G401 (cell line): ENCODE data around the gene RALGPS1. TPM values are rescaled to one million over a fixed set of nuclear protein-coding genes. Genes with fewer than 3 reads are reported as not detected.

Experiments used
- DNase-seq: peaks from one replicate; pipeline ENCODE4 v3.0.0-alpha.2; 2015; ENCODE audit warnings: low spot score
- in situ Hi-C: cut with HindIII; loops from 2 replicates; pipeline ENCODE4 v1.10.0; 2016; ENCODE audit warnings: low sequenced_read_pairs, mixed read lengths
- total RNA-seq: library from RNA; depleted of rRNA; stranded (reverse); fragments of >200 nt; shearing (Covaris generic); gene quantifications from 2 replicates; pipeline ENCODE4 v1.2.3, GENCODE V29; 2014

RALGPS1 gene
- total RNA-seq, 1 experiment from 2014 or later, result 3.7 TPM

- in situ Hi-C loops, result no loop called here
- peak; percentile 50 for DNase-seq
Measured at GRCh38 chr9:127035948-127036347, 121.4 kb downstream of the RALGPS1 start.

DNA sequence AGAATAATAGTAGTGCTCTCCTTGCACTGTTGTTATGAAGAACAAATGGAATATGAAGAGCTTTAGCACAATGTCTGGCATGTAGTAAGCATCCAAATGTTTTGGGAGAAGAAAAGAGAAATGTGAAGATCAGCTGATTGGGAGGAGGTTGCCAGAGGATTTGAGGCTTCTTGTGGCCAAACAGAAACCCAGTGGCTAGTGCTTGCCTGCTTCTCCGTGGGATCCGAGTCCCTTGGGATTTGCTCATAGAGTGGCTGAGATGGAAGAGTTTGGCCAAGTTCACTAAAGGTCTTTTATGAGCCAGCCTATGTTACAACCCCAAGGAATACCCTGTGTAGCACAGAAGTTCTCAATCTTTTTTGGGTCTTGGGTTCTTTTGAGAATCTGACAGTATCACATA lies 121.9 kb downstream of the RALGPS1 start:
- DNase-seq, result no peak
- in situ Hi-C loops, result no loop called here

DNA sequence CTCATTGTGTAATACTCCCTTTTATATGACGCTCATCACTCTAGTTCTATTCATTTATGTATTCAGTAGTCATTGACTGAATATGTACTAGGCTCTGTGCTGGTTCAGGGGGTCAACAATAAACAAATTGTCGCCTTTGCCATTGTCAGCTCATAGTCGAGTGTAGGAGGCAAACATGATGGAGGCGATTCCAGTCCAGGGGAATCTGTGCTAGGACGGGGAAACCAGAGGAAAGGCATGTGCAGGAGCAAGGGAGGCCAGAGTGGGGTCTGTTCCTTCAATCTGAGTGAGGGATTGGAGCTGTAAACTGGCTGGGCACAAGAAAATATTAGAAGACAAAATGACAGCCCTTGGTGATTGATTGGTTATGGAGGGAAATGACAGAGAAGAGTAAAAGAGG lies 123.9 kb downstream of the RALGPS1 start:
- no peak for DNase-seq
- in situ Hi-C loops, result no loop called here

- no peak for DNase-seq
- in situ Hi-C loops, result no loop called here
Measured at GRCh38 chr9:127039492-127039891, 124.9 kb downstream of the RALGPS1 start.

GRCh38 chr9:127045148-127045547 lies 130.6 kb downstream of the RALGPS1 start:
- no peak for DNase-seq
- in situ Hi-C loops, result no loop called here

DNA sequence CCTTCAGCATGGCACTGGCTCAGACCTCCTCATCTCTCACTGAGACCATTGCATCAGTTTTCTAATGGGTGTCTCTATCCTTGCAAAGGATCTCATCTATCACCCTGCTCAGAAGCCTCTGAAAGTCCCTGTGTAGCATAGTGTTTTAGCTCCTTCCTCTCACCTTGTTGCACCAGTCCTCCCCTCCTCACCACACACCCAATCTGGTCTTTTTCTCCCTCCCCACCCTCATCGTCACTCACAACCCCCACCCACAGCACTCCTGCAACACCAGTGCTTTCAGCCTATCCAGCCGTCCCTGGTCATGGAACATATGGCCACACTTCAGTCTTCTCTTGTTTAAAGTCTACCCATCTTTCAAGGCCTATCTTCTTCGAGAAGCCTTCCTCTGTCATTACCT lies 133.4 kb downstream of the RALGPS1 start:
- no peak for DNase-seq
- in situ Hi-C loops, result no loop called here

DNA sequence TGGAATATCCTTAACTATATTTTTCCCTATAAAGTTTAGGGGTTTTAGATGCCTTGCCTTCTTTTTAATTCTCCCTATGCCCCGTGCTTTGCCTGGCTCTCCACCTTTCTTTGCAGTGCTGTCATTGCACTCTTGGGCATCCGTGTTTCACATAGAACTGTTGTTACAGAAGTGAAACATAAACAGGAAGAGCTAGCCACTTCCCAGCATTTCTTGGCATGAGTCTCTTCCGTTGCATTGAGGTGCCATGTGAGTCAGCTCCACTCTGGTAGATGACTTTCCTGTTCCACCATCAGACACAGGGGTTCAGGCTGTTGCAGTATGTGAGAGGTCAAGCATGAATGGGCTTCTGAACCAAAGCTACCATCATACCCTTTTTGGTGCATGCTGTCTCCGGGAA lies 134.5 kb downstream of the RALGPS1 start:
- in situ Hi-C loops, result no loop called here
- DNase-seq, result peak; percentile 28

GRCh38 chr9:127049581-127049980 lies 135.0 kb downstream of the RALGPS1 start:
- in situ Hi-C loops, result no loop called here
- DNase-seq, result no peak

- in situ Hi-C loops, result no loop called here
- DNase-seq, result no peak
Measured at GRCh38 chr9:127050152-127050551, 135.6 kb downstream of the RALGPS1 start.

- in situ Hi-C loops, result no loop called here
- peak; percentile 80 for DNase-seq
Measured at GRCh38 chr9:127050591-127051001, 136.0 kb downstream of the RALGPS1 start.

GRCh38 chr9:127051881-127052595 lies 137.5 kb downstream of the RALGPS1 start:
- DNase-seq, result no peak
- in situ Hi-C loops, result no loop called here

DNA sequence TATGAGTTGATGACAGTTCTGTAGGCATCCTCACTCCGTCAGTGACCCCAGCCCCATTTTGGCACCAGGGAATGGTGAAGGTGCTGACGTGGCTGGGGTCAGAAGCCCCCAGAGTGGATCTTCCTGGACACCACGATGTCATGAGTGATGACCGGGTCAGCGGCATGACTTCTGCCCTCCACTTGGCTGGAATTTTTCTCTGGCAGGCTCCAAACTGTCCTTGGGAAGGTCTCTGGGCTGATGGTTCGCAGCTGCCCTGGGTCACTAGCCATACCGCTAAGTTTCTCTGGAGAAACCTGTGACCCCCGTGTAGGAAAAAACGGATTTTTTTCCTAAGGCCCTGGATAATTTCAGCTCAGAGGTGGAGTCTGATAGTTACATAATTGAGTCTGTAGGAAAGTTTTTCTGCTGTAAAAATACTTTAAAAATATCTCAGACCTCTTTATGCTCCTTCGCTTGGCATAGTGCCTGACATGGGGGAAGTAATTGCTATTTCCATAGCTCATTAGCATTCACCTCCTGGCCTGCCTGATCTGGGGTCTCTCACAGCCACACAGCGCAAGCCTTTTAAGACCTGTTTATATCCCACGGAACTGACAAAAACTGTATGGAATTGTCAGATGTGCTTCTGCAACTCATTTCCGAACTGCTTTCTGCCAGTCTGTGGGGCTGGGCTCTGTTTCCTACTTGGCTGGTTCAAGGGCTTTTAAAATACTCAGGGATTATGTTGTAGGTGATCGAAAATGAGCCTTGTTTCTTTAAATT lies 138.7 kb downstream of the RALGPS1 start:
- in situ Hi-C loops, result no loop called here

GRCh38 chr9:127053960-127054359 lies 139.4 kb downstream of the RALGPS1 start:
- in situ Hi-C loops, result no loop called here
- no peak for DNase-seq

More for the DNA sequence above, 138.7 kb downstream of the RALGPS1 start:
- DNase-seq, result no peak

DNA sequence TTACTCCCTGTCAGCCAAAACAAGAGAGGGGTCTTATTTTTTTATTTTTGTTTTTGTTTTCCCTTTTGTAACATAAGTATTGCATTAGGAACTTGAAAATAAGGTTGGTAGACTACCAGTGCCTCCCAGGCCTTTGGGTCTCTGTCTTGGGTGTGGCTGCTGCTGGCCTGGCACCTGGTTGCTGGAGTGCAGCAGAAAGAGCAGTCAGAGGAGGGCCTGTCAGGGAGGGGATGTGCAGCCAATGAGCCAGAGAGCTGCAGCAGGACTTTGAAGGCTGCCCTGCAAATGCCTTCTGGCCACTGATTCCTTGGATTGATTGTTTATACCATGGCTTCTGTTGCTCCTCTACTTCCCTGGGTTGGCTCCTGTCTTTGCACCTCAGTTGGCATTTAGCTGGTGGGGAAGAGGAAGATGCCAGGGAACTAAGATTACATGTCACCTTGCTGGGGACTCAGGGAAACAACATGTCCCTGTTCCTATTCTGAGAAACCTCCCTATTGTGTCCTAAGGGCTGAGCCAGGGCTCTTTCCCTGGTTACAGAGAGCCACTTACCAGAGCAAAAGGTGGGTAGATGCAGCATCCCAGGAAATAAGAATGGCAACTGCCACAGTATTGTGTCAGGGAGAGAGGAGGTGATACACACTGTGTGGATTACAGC lies 141.3 kb downstream of the RALGPS1 start:
- in situ Hi-C loops, result no loop called here
- DNase-seq, result peak; percentile 86

GRCh38 chr9:127056446-127056845 lies 141.9 kb downstream of the RALGPS1 start:
- DNase-seq, result no peak
- in situ Hi-C loops, result no loop called here

GRCh38 chr9:127058011-127058644 lies 143.5 kb downstream of the RALGPS1 start:
- in situ Hi-C loops, result no loop called here
- peak; percentile 91 for DNase-seq

GRCh38 chr9:127058645-127059021 lies 144.1 kb downstream of the RALGPS1 start:
- no peak for DNase-seq
- in situ Hi-C loops, result no loop called here

GRCh38 chr9:127059030-127059429 lies 144.4 kb downstream of the RALGPS1 start:
- in situ Hi-C loops, result no loop called here
- no peak for DNase-seq

GRCh38 chr9:127059765-127060361 lies 145.3 kb downstream of the RALGPS1 start:
- no peak for DNase-seq
- in situ Hi-C loops, result no loop called here
